K562 (cell line): Measurements from ENCODE around the gene DOLPP1. TPM values are rescaled to one million over a fixed set of nuclear protein-coding genes. Genes with fewer than 3 reads are reported as not detected.
A peak's percentile ranks its signal among the peaks of the same experiment; 100 is the strongest.

Source experiments
- ATAC-seq: fragments of 200-7000 bp; cut with Tn5 transposase; 3 replicates; pipeline ENCODE4 v1.9.1; 2020; ENCODE audit warnings: moderate library complexity
- BruUV-seq: library from RNA; stranded (reverse); fragments of 400-500 nt; replicated peaks from 2 replicates; lab custom pipeline; 2021; lab: Mats Ljungman, UMichigan
- CTCF ChIA-PET: fragments of 300-600 bp; formaldehyde crosslinking; extraction: SDS; loops from one replicate; lab custom pipeline; 2021; ENCODE audit warnings: low intra/inter-chr PET ratio; lab: Yijun Ruan, JAX
- POLR2A ChIA-PET: fragments of 300-600, 350-650 bp; sonication (Branson Sonifier 250); formaldehyde crosslinking; extraction: SDS; loops from one replicate; lab custom pipeline; 2021; ENCODE audit warnings: antibody characterized with exemption, inconsistent platforms; lab: Yijun Ruan, JAX
- DNase-seq, 4 experiments: peaks; one replicate each; pipeline versions ENCODE4 v3.0.0 to v3.0.0-alpha.2; 2011 to 2018; ENCODE audit warnings: low spot score in 3 of 4, mixed read lengths in 3 of 4; ENCODE audit errors: extremely low read depth in 1 of 4
- FAIRE-seq: peaks from 2 replicates; lab custom pipeline; 2011; peaks lifted over from hg19 to GRCh38; lab: Jason Lieb, UNC
- H2AFZ ChIP-seq: 2 replicates; pipeline ENCODE4 v1.6.0; 2011; ENCODE audit warnings: low read depth, low read length, control low read depth, inconsistent platforms
- H3K27ac ChIP-seq: fragments of 200-600 bp; 3 replicates; pipeline ENCODE4 v1.8.0; 2011; ENCODE audit warnings: low read depth, mild to moderate bottlenecking, control low read depth, inconsistent platforms, low read length, moderate library complexity, mixed read lengths; ENCODE audit errors: extremely low read depth
- H3K27me3 ChIP-seq, 2 experiments: fragments of 300-600 bp in 1 of 2; 2 replicates in 1 of 2; 3 replicates in 1 of 2; pipeline versions ENCODE4 v1.6.0 to v1.8.0; 2011; ENCODE audit warnings: inconsistent platforms in 2 of 2, low read length in 2 of 2, mild to moderate bottlenecking in 1 of 2, mixed read lengths in 1 of 2, moderate library complexity in 1 of 2; ENCODE audit not compliant: control insufficient read depth in 2 of 2, insufficient read depth in 2 of 2
- H3K36me3 ChIP-seq: fragments of 300-600 bp; 3 replicates; pipeline ENCODE4 v1.8.0; 2011; ENCODE audit warnings: mild to moderate bottlenecking, low read length, inconsistent platforms; ENCODE audit not compliant: control insufficient read depth, insufficient read depth
- H3K4me1 ChIP-seq, 2 experiments: fragments of 200-600 bp in 1 of 2; replicated peaks in 1 of 2; 2 replicates in 1 of 2; 3 replicates in 1 of 2; pipeline versions ENCODE4 v1.5.1 to v1.8.0; 2011; ENCODE audit warnings: inconsistent platforms in 2 of 2, low read length in 2 of 2, mild to moderate bottlenecking in 1 of 2, mixed read lengths in 1 of 2, moderate library complexity in 1 of 2; ENCODE audit not compliant: control insufficient read depth in 2 of 2, insufficient read depth in 2 of 2
- H3K4me2 ChIP-seq: 2 replicates; pipeline ENCODE4 v1.6.1; 2011; ENCODE audit warnings: low read length, control low read depth, inconsistent platforms, mixed read lengths; ENCODE audit not compliant: insufficient read depth
- H3K4me3 ChIP-seq: fragments of 200-600 bp; sonication (generic), shearing (Covaris generic); 2 replicates; pipeline ENCODE4 v1.5.1; 2016; ENCODE audit warnings: control low read depth, inconsistent platforms
- H3K79me2 ChIP-seq: fragments of 200-600 bp; 3 replicates; pipeline ENCODE4 v1.8.0; 2011; ENCODE audit warnings: low read length, inconsistent platforms; ENCODE audit not compliant: control insufficient read depth, insufficient read depth
- H3K9ac ChIP-seq, 2 experiments: 2 replicates each; pipeline versions ENCODE4 v1.6.0 to v1.6.1; 2011; ENCODE audit warnings: low read depth in 2 of 2, low read length in 2 of 2, control low read depth in 1 of 2, inconsistent platforms in 1 of 2, mild to moderate bottlenecking in 1 of 2, mixed read lengths in 1 of 2; ENCODE audit not compliant: insufficient read depth in 1 of 2
- H3K9me1 ChIP-seq: one replicate; pipeline ENCODE4 v1.6.0; 2011; ENCODE audit warnings: inconsistent platforms, mild to moderate bottlenecking, low read length, moderate library complexity; ENCODE audit not compliant: control insufficient read depth, insufficient read depth
- H3K9me3 ChIP-seq: replicated peaks from 2 replicates; pipeline ENCODE4 v1.5.1; 2011; ENCODE audit warnings: low read depth, low read length, inconsistent platforms; ENCODE audit not compliant: control insufficient read depth, insufficient read depth
- H4K20me1 ChIP-seq: replicated peaks from 2 replicates; pipeline ENCODE4 v1.6.1; 2011; ENCODE audit warnings: low read length, inconsistent platforms, mixed read lengths; ENCODE audit not compliant: control insufficient read depth, insufficient read depth
- BRD9 ChIP-seq: fragments of 450-650 bp; IDR thresholded peaks from 2 replicates; pipeline ENCODE4 v1.6.1; 2018; ENCODE audit warnings: low read depth; ENCODE audit not compliant: partially characterized antibody
- POLR2G ChIP-seq: fragments of 200-400 bp; formaldehyde crosslinking; IDR thresholded peaks from 2 replicates; pipeline ENCODE4 v1.6.1; 2017; ENCODE audit warnings: low read depth, mild to moderate bottlenecking, antibody characterized with exemption, low read length, moderate library complexity
- WHSC1 ChIP-seq: IDR thresholded peaks from one replicate; pipeline ENCODE4 v1.6.1; 2012; ENCODE audit warnings: low read length, control low read depth, inconsistent platforms
- ZNF583 ChIP-seq: fragments of 250-450 bp; sonication (Bioruptor Pico); IDR thresholded peaks from 2 replicates; pipeline ENCODE4 v1.4.0; 2020
- WGBS: fragments of 100-300 bp; shearing (Covaris generic); methylation state at CpG from one replicate; pipeline ENCODE4 v1.1.6; 2016; ENCODE audit warnings: low coverage, mixed read lengths; ENCODE audit not compliant: insufficient coverage; ENCODE audit errors: missing lambda C conversion rate; 5-methylcytosine and 5-hydroxymethylcytosine counted together
- in situ Hi-C: fragments of 300-500 bp; cut with MboI; formaldehyde crosslinking; loops from 4 replicates; pipeline ENCODE4 v1.15.0; 2018; ENCODE audit warnings: inconsistent platforms, mixed read lengths
- intact Hi-C: fragments of 100-400 bp; cut with micrococcal nuclease; formaldehyde crosslinking; loops from 2 replicates; pipeline ENCODE4 v1.14.2; 2022
- polyA plus RNA-seq, 8 experiments: library from polyadenylated mRNA; depleted of rRNA in 4 of 8; stranded (reverse) in 5 of 8; unstranded in 3 of 8; fragments of >200 nt; fragmentation: Nextera tagmentation in 2 of 8; fragmentation: Illumina TruSeq in 1 of 8; extraction: Ambion mirVana in 2 of 8; extraction: Trizol in 1 of 8; gene quantifications; 2 replicates each; pipeline versions ENCODE4 v1.2.1 to v1.2.3, GENCODE V29; 2011 to 2014; ENCODE audit warnings: inconsistent platforms in 1 of 8, missing spikeins in 1 of 8
- total RNA-seq, 7 experiments: library from RNA; depleted of rRNA in 6 of 7; stranded (reverse); fragments of >200 nt in 6 of 7; fragmentation: Illumina TruSeq in 2 of 7; extraction: Trizol in 2 of 7; gene quantifications; 2 replicates each; pipeline versions ENCODE4 v1.2.1 to v1.2.3, GENCODE V29; 2011 to 2021; ENCODE audit warnings: low replicate concordance in 1 of 7
- TF ChIP-seq, protein P1 (sequence below), 2 experiments: IDR thresholded peaks; 2 replicates each; pipeline ENCODE4 v1.6.1; 2011; ENCODE audit warnings: borderline replicate concordance in 1 of 2, control low read depth in 1 of 2, low read depth in 1 of 2, low read length in 1 of 2, mild to moderate bottlenecking in 1 of 2, mixed read lengths in 1 of 2, moderate library complexity in 1 of 2; ENCODE audit not compliant: insufficient read depth in 1 of 2, insufficient read length in 1 of 2, poor library complexity in 1 of 2, severe bottlenecking in 1 of 2; ENCODE audit errors: extremely low read depth in 1 of 2

Gene DOLPP1
- total and polyA plus RNA-seq, 9 of the 15 experiments (the other 6 are each of a cell fraction or from before 2014, with no cell fraction given): 3.0 to 39.8 (median 30.5) TPM

DNA sequence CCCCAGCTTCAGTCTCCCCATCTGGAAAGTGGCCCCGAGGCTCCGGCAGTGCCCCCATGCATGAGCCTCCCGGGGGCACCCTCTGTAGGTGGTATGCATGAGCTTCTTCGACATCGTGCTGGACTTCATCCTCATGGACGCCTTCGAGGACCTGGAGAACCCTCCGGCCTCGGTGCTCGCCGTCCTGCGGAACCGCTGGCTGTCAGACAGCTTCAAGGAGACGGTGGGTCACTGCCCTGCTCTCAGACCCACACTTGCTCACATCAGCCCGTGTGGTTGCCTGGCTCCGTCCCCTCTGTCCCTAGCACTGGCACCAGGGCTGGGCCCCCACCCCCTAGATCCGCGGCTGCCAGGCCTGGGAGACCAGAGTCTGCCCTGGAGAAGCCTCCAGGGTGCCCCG, 12.8 kb upstream of the DOLPP1 start:
- in situ Hi-C loops: no loop called here
- peaks cover 44 to 55% of the 10 kb centered on the region in 2 experiments for H3K4me1 ChIP-seq

More for the DNA sequence above, 12.8 kb upstream of the DOLPP1 start:
- FAIRE-seq: no peak
- no peak for ATAC-seq
- Histone ChIP-seq H2AFZ (no peak overlapping the region), H3K9ac (peak overlapping the region in 1 of 2 experiments; percentile 70; a peak in 2 of 4 replicates), H3K27me3 (no peaks in the 10 kb centered on the region), H3K9me3 (no peaks in the 10 kb centered on the region), H4K20me1 (no peaks in the 10 kb centered on the region), H3K36me3 (peaks cover 76% of the 10 kb centered on the region), H3K4me2 (no peak overlapping the region), H3K9me1 (peaks cover 5% of the 10 kb centered on the region), H3K27ac (no peak overlapping the region; the same call in 2 of the 3 replicates), H3K4me3 (no peak overlapping the region), H3K79me2 (peaks cover 16% of the 10 kb centered on the region; the same call in 2 of the 3 replicates)
- intact Hi-C loops: no loop called here
- POLR2A ChIA-PET: interaction anchor here (0.9 to 1.1 kb wide), 3 partner anchors 8 to 13 kb away, joined by 3 to 6 read pairs (median 5); partner anchors contain the start of gene DOLPP1
- no peak for DNase-seq
- CTCF ChIA-PET: no interaction called here
- BruUV-seq: no TSS peak
- 85% methylated on average over 15 of the region's 19 CpGs for WGBS
- TF ChIP-seq ZNF583 (CRISPR knock-in tag) (no peak), WHSC1 (peak; percentile 71), POLR2G (peak; percentile 45; the same call in 1 of the 2 replicates), BRD9 (no peak)
- TF ChIP-seq, protein P1, sequence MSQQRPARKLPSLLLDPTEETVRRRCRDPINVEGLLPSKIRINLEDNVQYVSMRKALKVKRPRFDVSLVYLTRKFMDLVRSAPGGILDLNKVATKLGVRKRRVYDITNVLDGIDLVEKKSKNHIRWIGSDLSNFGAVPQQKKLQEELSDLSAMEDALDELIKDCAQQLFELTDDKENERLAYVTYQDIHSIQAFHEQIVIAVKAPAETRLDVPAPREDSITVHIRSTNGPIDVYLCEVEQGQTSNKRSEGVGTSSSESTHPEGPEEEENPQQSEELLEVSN (IDR thresholded peaks at IDR 0.05; ENCODE audit: borderline replicate concordance in 1 of 2, extremely low read depth in 1 of 2, insufficient read depth in 1 of 2, insufficient read length in 1 of 2, low read depth in 1 of 2, low read length in 1 of 2, poor library complexity in 1 of 2, severe bottlenecking in 1 of 2): peak in 1 of 2 experiments; percentile 36
